ENCODE data around the gene HMGXB4.

The HMGXB4 gene

DNA sequence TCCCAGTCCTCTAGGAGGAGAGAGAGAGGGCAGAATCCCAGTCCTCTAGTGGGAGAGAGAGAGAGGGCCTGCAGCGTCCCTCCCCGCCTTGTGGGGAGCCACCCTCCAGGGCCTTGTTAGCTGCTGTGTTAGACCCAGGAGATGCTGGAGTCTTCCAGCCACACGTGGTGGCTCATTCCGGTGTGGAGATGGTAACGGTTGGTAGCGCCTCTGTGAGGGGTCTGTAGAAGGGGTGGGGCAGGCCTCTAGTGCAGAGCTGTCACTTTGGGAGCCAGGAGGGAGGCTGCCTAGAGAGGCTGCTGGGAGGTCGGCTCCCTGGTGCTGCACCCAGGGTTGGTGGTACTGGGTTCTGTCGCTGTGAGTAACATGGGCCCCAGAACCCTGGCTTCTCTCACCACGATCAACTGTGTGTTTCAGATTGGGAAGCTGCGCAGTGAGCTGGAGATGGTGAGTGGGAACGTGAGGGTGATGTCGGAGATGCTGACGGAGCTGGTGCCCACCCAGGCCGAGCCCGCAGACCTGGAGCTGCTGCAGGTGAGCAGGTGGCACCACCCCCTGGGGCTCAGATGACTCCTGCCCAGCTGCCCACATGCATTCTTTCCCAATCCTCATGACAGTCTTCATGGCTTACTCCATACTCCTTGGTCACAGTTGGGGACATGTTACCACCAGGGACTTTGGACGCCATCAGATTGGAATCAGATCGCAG lies 69.7 kb downstream of the HMGXB4 start:
- no peak for DNase-seq (ENCODE audit: low spot score)

DNA sequence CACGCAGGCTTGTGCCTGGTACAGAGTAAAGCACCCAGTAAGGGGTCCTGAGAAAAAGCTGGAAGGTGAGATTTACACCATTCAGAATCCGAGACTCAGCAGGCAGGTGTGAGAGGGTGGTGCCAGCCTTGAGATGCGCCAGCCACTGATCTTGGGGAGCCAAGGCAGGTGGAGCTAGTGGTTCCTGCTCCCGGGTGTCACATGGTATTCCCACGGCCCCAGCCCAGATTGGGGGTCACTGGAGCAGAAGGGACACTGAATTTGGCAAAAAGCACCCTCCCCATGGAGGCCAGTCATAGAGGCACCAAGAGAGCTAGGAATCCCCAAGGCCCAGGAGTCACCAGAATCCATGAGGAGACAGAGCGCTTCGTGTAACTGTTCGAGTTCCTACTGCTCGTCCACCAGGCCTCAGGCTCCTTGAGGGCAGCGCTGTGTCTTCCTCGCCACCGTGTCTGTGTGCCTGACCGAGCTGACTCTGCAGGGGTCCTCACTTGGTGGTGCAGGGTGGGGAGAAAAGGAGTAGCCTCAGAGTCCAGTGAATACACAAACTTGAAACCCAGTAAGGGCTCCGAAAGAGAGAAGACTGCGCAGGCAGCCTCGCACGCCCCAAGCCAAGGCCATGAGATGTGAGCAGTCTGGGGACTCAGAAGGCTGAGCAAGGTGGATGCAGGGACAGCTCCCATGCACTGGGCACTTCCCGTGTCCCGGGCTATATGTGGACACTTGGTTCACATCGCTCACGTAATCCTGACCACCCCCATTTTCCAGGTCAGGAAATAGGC lies 70.6 kb downstream of the HMGXB4 start:
- no peak for DNase-seq (ENCODE audit: low spot score)

DNA sequence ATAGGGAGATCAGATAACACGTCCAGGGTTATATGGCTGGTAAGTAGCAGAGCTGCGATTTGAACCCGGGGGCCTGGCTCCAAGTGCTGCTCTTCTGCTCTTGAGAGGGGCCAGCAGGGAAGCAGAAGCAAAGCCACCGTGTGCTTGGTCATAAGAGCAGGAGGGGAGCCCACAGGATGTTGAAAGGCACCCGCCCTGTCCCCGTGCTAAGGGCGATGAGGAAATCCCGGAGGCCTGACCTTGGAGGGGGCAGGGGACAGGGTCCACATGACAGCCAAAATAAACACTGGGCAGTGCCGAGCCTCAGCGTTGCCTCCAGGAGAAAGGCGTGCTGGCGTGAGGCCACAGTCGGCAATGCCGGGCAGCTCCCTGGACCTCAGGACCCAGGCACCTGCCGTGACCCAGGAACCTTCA lies 71.2 kb downstream of the HMGXB4 start:
- no peak for DNase-seq (ENCODE audit: low spot score)

DNA sequence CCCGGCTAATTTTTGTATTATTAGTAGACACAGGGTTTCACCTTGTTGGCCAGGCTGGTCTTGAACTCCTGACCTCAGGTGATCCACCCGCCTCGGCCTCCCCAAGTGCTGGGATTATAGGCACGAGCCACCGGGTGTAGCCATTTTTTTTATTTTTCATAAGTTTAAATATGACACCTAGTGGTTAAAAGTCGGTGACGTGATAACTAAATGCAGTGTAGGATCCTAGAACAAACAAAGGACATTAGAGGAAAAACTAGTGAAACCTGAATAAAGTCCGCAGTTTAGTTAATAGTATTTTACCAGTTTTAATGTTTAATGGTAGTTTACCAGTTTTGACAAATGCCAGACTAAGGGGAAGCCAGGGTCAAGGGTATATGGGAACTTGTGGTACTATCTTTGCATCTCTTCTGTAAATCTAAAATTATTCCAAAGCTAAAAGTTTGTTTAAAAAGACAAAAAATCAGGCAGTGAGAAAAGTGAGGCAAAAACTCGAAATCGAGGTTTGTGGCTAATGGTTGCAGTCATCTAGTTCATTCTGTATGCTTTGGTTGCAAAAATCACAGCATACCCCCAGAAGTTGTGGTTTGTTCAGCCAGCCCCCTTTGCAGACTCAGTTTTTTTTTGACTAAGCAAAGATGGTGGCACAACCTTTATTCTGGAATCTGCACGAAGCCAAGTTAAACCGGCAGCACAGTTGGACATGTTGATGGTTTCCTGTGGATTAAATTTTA lies 72.0 kb downstream of the HMGXB4 start:
- no peak for DNase-seq (ENCODE audit: low spot score)

DNA sequence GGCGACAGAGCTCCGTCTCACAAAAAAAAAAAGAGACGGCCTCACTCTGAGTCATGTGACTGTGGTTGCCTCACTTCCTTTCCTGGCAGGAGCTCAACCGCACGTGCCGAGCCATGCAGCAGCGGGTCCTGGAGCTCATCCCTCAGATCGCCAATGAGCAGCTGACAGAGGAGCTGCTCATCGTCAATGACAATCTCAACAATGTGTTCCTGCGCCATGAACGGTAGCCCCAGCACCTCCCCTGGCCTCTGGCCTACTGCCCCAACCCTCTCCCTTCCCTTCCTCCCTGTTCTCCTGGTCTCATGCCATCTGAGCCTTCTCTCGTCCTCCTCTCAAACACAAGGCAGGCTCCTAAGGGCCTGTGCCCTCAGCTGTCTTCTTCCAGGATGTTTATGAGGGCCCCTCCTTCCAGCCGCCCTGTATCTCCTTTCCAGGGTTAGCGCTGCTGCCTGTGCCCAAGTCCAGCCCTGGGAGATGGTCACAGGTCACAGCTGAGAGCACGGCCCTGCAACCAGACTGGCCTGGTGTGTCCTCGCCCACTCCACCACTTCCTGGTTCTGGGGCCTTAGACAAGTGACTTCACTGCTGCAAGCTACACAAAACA lies 73.1 kb downstream of the HMGXB4 start:
- DNase-seq (ENCODE audit: low spot score) = peak; percentile 90

DNA sequence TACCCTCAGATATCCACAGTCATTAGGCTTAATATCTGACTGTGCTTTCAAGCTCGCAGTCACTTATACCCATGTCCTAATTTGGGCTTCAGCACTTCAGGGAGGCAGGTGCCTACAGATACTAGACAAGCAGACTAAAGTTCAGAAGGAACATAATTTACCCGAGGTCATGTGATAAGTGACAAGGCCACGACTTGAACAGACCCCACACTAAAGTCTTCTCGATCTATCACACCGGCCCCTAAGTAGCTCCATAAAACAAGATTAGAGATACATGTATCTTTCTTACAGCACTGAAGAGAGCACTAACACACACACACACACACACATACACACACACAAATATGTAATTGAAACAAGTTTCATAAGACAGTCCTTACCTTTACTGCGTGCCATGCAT lies 75.0 kb downstream of the HMGXB4 start:
- DNase-seq (ENCODE audit: low spot score) = no peak

DNA sequence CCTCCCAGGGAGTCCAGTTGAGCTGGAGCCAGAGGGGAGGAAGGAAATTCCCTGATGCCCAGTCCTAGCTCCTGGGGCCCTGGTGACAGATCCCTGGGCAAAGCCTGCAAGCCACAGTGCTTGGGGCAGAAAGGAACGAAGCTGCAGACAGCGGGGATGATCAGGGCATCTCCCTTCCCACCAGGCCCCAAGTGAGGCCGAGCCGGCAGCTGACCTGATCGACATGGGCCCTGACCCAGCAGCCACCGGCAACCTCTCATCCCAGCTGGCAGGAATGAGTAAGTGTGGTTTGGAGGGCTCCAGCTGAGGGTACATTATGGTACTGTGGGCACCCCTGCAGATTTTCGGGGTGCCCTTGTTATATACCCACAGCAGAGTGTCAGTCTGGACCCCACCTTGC lies 75.9 kb downstream of the HMGXB4 start:
- DNase-seq (ENCODE audit: low spot score) = no peak

DNA sequence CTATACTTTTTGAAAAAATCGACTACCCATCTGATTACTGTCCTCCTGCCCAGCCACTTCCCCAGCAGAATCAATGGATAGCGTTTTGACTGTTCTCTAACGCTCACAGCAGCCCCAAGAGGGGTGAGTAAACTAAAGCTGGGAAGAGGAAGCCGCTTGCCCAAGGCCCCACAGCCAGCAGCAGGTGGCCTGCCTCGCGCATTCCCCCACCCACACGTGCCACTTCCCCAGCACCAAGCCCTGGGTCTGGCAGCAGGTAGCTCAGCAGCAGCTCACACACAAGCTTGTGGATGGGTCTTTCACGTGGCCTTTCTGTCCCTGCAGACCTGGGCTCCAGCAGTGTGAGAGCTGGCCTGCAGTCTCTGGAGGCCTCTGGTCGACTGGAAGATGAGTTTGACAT lies 76.7 kb downstream of the HMGXB4 start:
- DNase-seq (ENCODE audit: low spot score) = no peak

DNA sequence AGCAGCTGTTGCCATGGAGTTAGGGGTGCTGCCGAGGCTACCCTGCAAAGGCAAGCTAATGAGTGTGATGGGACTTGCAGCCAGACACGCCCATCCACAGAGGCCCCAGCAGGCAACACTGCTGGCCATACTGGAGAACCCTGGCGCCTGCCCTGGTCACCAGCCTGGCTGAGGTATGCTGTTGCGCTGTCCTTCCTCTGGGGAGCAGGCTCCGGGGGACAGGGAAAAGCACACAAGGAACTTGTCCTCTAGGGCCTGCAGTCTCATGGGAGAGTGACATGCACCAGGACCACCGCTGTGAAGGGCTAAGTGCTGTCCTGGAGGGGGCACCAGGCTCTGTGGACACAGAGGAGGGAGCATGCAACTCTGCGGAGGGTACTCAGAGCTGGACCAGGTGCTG lies 78.2 kb downstream of the HMGXB4 start:
- DNase-seq (ENCODE audit: low spot score) = no peak

DNA sequence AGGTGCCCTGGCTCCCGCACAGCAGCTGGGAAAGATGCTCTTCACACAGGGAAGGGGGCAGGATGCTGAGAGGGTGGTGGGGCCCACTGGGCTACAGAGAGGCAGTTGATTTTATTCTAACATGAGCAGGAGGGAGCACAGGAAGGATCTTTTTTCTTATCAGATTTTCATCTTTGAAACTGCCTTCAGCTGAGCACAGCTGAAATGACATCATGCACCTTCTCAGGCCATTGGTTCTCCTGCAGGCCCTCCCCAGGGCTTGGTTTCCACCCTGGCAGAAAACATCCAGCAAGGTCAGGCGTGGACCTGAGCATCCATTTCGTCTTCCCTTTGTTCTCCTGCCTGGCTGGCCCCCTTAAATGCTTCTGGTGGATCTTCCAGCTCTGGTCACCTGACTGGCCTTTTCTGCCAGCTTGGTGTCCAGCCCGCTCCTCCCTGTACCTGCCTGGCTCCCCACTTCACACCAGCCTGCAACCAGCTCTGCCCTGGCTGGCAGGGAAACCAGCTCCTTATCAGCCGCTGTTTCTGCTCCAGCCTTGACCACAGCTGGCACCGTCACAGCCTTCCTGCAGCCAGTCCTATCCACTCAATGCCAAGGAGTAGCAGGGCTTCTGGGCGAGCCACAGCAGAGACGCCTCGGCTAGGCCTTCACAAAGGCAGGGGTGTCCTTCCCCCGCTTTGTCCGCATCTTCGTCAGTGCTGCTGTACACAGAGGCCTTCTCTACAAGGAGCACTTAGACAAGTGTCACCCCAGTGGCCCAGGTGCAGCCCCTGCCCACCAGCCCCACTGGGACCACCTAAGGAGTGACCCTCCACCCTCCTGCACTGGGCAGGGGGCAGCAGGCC lies 78.9 kb downstream of the HMGXB4 start:
- no peak for DNase-seq (ENCODE audit: low spot score)

DNA sequence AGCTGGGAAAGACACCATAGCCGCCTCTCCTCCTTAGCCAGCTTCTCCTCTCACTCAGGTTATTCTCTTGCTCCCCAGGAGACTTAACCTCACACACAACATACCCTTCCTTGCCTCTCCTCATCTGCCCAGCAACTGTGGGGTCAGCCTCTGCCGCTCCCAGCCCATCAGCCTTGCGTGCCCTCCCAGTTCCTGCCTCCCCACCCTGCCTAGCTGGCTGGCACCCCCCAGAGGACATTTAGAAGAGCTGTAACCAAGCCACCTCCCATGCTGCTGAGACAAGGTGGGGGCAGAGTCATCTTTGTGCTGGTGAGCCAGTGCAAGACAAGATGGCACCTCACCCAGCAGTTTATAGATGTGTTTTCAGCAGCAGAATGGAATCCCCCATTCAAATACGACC lies 80.6 kb downstream of the HMGXB4 start:
- DNase-seq (ENCODE audit: low spot score) = no peak

DNA sequence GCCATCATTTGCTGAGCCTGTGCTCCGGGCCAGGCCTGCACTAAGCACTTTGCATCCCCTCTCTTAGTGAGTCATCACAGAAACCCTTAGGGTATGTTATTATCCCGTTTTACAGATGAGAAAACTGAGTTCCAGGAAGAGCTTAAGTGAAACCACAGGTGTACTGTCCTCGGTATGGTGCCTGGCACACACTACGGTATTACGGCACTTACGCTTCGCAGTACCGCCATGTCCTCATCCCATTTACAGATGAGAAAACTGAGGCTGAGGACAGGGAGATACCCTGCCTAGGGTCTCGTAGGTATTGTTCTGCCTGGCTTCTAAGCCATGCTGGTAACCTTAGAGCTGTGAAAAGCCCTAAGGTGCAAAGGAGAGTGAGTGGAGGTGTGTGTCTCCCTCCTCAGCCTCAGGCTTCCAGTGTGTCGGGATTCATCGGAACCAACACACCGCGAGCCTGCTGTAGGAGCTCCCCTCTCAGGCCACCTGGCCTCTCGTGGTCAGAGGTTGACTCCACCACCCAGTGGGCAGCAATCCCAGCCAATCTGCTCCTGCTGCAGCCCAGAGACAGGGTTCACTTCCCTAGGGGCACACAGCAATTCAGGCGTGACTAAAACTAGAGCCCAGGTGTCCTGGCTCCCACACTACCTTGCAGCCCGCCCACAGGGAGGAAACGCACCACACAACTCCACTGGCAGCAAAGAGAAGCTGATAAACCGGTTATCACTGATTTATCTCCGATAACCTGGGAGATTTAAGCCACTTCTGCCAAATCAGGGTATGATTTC lies 84.0 kb downstream of the HMGXB4 start:
- no peak for DNase-seq (ENCODE audit: low spot score)

DNA sequence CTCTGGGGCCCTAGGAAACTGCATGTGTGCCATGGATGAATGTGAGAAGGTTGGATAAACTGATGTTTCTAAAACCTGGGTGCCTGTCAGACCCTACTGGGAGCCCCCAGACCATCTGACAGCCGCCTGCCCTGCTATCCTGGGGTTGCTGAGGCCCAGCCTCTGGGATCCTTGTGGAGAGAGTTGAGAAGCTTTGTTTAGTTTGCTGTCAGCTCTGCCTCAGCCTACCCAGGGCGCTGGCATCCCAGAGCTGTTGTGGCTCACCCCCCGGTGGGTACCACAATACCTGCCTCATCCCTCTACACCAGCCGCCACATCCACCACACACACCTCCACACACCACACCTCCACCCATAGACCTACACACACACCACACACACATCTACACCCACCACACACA lies 85.1 kb downstream of the HMGXB4 start:
- no peak for DNase-seq (ENCODE audit: low spot score)

DNA sequence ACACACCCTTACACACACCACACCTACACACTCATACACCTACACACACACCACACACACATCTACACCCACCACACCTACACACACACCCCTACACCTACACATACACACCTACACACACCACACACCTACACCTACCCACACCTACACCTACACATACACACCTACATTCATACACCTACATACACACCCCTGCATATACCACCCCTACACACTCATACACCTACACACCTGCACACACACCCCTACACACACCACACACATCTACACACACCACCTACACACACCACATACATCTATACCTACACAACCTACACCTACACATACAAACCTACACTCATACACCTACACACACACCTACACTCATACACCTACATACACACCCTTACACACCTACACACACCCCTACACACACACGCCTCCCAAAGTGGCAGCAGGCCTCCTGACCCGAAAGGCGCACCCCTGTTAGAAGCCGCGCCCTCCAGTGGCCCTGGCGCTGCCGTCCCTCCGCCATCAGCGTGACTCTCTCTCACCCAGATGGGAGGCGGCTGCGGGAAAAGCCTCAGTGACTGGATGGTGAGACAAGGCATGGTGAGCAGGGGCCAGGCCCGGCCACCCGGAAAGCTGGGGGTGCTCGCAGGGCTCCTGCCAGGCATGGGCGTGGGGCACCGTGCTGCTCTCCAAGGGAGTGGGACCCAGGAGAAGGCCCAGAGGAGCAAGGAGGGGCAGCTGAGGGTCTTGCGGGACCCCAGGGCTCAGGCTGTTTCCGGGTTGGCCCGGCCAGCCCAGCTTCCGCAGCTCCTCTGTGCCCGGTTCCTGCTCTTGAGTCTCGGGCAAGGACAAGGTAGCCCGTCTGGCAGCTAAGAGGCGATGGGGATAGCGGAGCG lies 86.6 kb downstream of the HMGXB4 start:
- DNase-seq (ENCODE audit: low spot score) = no peak

DNA sequence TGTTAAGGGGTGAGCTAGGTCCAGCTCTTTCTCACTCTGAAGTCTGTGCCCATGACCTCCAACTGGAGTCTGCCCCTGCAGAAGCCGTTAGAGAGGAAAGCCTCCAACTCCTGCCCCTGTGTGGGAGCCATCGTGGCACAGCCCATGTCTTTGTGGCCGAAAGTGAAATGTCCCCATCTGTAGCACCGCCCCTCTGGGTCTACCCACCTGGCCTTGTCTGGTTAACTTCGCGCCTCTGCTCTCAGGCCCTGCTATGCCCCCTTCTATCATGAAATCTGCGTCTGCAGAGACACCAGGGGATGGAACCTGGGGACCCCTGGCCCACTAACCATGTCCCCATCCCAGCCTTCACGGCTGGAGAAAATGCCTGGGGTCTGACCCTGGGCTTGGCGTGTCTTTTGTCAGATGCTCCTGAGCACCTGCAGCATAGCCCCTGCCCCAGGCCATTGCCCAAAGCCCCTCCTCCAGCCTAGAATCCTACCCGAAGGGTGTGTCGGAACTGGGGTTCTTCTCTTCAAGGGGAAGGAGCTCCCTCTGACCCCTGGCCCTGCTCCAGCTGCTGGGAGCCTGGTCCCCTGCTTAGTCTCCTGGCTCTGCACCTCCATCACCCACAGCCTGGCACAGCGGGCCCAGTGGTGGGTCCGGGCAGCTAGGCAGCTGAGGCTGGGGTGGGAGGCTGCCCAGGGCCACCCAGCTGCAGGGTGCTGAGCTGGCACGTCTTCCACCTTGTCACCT lies 87.8 kb downstream of the HMGXB4 start:
- DNase-seq (ENCODE audit: low spot score) = no peak

Measured in AG20443 (cell line).